Suprapubic skin (tissue), 4 donors: ENCODE data around the gene RRAD. TPM values are rescaled to one million over a fixed set of nuclear protein-coding genes. Genes with fewer than 3 reads are reported as not detected.

Source experiments
- DNase-seq, 2 donors: peaks; one replicate each; pipeline ENCODE4 v3.0.0-alpha.2; 2019; ENCODE audit warnings: low spot score in 2 of 2
- H3K27ac ChIP-seq: fragments of 200-600 bp; sonication (generic); one replicate; pipeline ENCODE4 v1.5.1; 2019
- H3K27me3 ChIP-seq: fragments of 200-600 bp; sonication (generic); one replicate; pipeline ENCODE4 v1.5.1; 2019
- H3K36me3 ChIP-seq: fragments of 200-600 bp; sonication (generic); one replicate; pipeline ENCODE4 v1.5.1; 2019
- H3K4me1 ChIP-seq: fragments of 200-600 bp; sonication (generic); one replicate; pipeline ENCODE4 v1.5.1; 2019
- H3K4me3 ChIP-seq: fragments of 200-600 bp; sonication (generic); one replicate; pipeline ENCODE4 v1.5.1; 2019; ENCODE audit warnings: mild to moderate bottlenecking
- H3K9me3 ChIP-seq: fragments of 200-600 bp; sonication (generic); one replicate; pipeline ENCODE4 v1.5.1; 2019
- EP300 ChIP-seq: sonication (generic); formaldehyde crosslinking; IDR thresholded peaks from one replicate; pipeline ENCODE4 v1.6.1; 2017; ENCODE audit warnings: antibody characterized with exemption
- POLR2A ChIP-seq, 2 donors: fragments of 450-650 bp; IDR thresholded peaks; one replicate each; pipeline ENCODE4 v1.6.1; 2017; ENCODE audit warnings: antibody characterized with exemption in 2 of 2, mild to moderate bottlenecking in 2 of 2, moderate library complexity in 2 of 2
- POLR2AphosphoS5 ChIP-seq, 3 donors: sonication (generic); formaldehyde crosslinking; IDR thresholded peaks; one replicate each; pipeline ENCODE4 v1.6.1; 2017; ENCODE audit warnings: antibody characterized with exemption in 3 of 3
- WGBS: methylation state at CpG from one replicate; pipeline ENCODE4 v1.1.5; 2018; 5-methylcytosine and 5-hydroxymethylcytosine counted together
- total RNA-seq, 4 donors: library from RNA; depleted of rRNA; stranded (reverse); fragments of >200 nt; gene quantifications; one replicate each; pipeline ENCODE4 v1.1.0, GENCODE V29; 2016
- TF ChIP-seq, protein P1 (sequence below), 2 donors: fragments of 200-600 bp in 1 of 2; fragments of 450-650 bp in 1 of 2; sonication (generic) in 1 of 2; IDR thresholded peaks; one replicate each; pipeline ENCODE4 v1.5.1; 2016 to 2019; ENCODE audit warnings: antibody characterized with exemption in 2 of 2, mild to moderate bottlenecking in 1 of 2, moderate library complexity in 1 of 2

Gene RRAD
- total RNA-seq, 4 donors from 2014 or later, result 1.5 to 12.1 (median 4.6) TPM

GRCh38 chr16:66901626-66902025 is 23.7 kb downstream of the RRAD start:
- peaks cover 25% of the 10 kb centered on the region for H3K4me1 ChIP-seq
- DNase-seq, result no peak
- H3K27ac ChIP-seq, result no peak overlapping the region
- no peak overlapping the region for H3K4me3 ChIP-seq
- H3K36me3 ChIP-seq, result no peaks in the 10 kb centered on the region
- TF ChIP-seq, protein P1, sequence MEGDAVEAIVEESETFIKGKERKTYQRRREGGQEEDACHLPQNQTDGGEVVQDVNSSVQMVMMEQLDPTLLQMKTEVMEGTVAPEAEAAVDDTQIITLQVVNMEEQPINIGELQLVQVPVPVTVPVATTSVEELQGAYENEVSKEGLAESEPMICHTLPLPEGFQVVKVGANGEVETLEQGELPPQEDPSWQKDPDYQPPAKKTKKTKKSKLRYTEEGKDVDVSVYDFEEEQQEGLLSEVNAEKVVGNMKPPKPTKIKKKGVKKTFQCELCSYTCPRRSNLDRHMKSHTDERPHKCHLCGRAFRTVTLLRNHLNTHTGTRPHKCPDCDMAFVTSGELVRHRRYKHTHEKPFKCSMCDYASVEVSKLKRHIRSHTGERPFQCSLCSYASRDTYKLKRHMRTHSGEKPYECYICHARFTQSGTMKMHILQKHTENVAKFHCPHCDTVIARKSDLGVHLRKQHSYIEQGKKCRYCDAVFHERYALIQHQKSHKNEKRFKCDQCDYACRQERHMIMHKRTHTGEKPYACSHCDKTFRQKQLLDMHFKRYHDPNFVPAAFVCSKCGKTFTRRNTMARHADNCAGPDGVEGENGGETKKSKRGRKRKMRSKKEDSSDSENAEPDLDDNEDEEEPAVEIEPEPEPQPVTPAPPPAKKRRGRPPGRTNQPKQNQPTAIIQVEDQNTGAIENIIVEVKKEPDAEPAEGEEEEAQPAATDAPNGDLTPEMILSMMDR (IDR thresholded peaks at IDR 0.05), result no peak
- TF ChIP-seq POLR2AphosphoS5 (IDR thresholded peaks at IDR 0.05), result no peak
- no peak for TF ChIP-seq POLR2A (IDR thresholded peaks at IDR 0.05)
- TF ChIP-seq EP300, result no peak
- H3K27me3 ChIP-seq, result no peaks in the 10 kb centered on the region
- no peaks in the 10 kb centered on the region for H3K9me3 ChIP-seq
- 94% methylated on average over 10 of the region's 10 CpGs for WGBS

- DNase-seq, result no peak
- H3K4me1 ChIP-seq, result peaks cover 25% of the 10 kb centered on the region
- no peak overlapping the region for H3K4me3 ChIP-seq
- H3K27ac ChIP-seq, result peak overlapping the region; percentile 1
- WGBS, result 54% methylated on average over 6 of the region's 7 CpGs
- TF ChIP-seq POLR2AphosphoS5 (IDR thresholded peaks at IDR 0.05), result no peak
- TF ChIP-seq, protein P1 (IDR thresholded peaks at IDR 0.05), result no peak
- TF ChIP-seq POLR2A (IDR thresholded peaks at IDR 0.05), result no peak
- TF ChIP-seq EP300, result no peak
- H3K36me3 ChIP-seq, result no peaks in the 10 kb centered on the region
- H3K9me3 ChIP-seq, result no peaks in the 10 kb centered on the region
- H3K27me3 ChIP-seq, result no peaks in the 10 kb centered on the region
Observed at GRCh38 chr16:66900721-66901441, 24.5 kb downstream of the RRAD start.

DNA sequence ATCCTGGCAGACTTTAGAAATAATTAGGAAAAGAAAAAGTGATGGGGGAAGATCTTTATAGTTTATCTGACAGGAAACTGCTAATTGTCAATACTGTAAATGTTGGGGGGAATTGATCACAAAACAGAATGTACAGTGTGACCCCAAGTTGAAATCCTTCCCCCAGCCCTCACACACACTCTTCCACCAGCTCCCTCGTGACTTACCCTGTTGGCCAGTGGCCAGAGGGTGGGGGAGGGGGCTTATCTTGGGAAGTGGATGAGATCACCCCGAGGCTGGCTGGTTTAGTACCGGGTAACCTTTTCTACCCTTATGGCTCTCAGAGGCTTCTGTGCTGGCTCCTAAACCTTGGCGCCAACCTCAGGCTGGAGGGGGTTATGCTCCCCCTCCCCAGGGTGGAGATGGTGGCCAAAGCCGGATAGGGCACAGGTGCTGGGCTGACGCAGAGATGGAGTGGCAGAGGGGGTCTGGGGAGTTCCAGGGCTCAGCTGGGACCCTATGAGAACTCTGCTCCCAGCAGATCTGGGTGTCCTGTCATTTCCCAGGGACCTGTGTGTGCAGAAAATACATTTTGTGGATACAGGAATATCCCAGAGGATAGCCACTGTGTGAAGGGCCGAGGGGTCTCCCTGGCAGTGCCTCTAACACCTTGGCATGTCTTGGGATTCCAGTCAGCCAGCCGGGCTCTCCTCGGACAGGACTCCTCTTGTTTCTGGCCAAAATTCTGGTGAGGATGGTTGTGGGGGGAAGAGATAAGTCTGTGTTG is 25.2 kb downstream of the RRAD start:
- Histone ChIP-seq H3K27me3 (no peaks in the 10 kb centered on the region), H3K4me1 (peaks cover 25% of the 10 kb centered on the region), H3K27ac (peak overlapping the region; percentile 1), H3K4me3 (no peak overlapping the region), H3K36me3 (no peaks in the 10 kb centered on the region), H3K9me3 (no peaks in the 10 kb centered on the region)
- TF ChIP-seq POLR2A (IDR thresholded peaks at IDR 0.05) (no peak), POLR2AphosphoS5 (IDR thresholded peaks at IDR 0.05) (no peak), EP300 (no peak)
- TF ChIP-seq, protein P1 (IDR thresholded peaks at IDR 0.05), result no peak
- DNase-seq, result no peak
- 17% methylated on average over 4 of the region's 9 CpGs for WGBS

DNA sequence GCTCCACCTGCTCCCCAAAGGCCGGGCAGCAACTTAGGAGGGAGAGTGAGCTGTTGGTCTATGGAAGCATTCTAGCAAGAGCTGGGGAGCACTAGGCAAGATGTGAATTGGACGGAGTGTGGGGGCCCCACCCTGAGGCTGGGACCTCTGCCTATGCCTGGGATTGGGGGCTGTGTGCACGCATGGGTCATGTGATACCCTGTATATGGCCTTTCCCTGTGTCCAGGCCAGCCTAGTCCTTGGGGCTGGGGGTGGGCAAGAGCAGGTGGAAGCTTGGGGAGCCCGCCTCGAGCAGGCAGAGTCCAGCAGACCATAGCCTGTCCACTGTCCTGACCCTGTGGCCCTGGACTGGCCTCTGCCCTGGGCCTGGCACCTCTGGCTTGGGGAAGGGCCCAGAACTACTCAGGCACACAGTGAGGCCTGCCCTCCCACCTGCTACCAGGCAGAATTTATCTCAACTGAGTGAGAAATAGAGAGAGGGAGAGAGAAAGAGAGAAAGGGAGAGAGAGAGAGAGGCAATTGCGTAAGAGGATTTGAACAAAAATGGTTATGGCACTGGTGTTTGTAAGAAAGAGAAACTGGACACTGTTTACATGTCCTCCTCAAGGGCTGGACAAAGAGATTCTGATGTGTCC is 25.9 kb downstream of the RRAD start:
- Histone ChIP-seq H3K4me3 (no peak overlapping the region), H3K9me3 (no peaks in the 10 kb centered on the region), H3K27me3 (no peaks in the 10 kb centered on the region), H3K36me3 (no peaks in the 10 kb centered on the region), H3K27ac (no peak overlapping the region), H3K4me1 (peaks cover 23% of the 10 kb centered on the region)
- WGBS, result 97% methylated on average over 6 of the region's 6 CpGs
- no peak for DNase-seq
- no peak for TF ChIP-seq POLR2A (IDR thresholded peaks at IDR 0.05)
- TF ChIP-seq, protein P1 (IDR thresholded peaks at IDR 0.05), result no peak
- TF ChIP-seq POLR2AphosphoS5 (IDR thresholded peaks at IDR 0.05), result no peak
- no peak for TF ChIP-seq EP300

GRCh38 chr16:66898933-66899309 is 26.4 kb downstream of the RRAD start:
- peaks cover 23% of the 10 kb centered on the region for H3K4me1 ChIP-seq

More at GRCh38 chr16:66898933-66899309, 26.4 kb downstream of the RRAD start:
- TF ChIP-seq POLR2A (IDR thresholded peaks at IDR 0.05) (no peak), POLR2AphosphoS5 (IDR thresholded peaks at IDR 0.05) (no peak), EP300 (no peak)
- TF ChIP-seq, protein P1 (IDR thresholded peaks at IDR 0.05), result no peak
- DNase-seq, result no peak
- WGBS, result 91% methylated on average over 2 of the region's 2 CpGs
- no peaks in the 10 kb centered on the region for H3K27me3 ChIP-seq
- no peaks in the 10 kb centered on the region for H3K9me3 ChIP-seq
- no peak overlapping the region for H3K27ac ChIP-seq
- no peaks in the 10 kb centered on the region for H3K36me3 ChIP-seq
- H3K4me3 ChIP-seq, result no peak overlapping the region
